HG02678 (cell line): Measurements from ENCODE around the gene SLC66A2.
"Not testable (repeated sequence)": the region's sequence is repeated elsewhere in the genome, so short reads cannot be mapped to it uniquely, and the experiment has no call there.

ENCODE experiments used
- ATAC-seq: cut with Tn5 transposase; IDR thresholded peaks from one replicate; pipeline ENCODE4 v1.9.1; 2021; ENCODE audit warnings: mild to moderate bottlenecking, moderate library complexity; ENCODE audit not compliant: unreplicated experiment

The SLC66A2 gene

DNA sequence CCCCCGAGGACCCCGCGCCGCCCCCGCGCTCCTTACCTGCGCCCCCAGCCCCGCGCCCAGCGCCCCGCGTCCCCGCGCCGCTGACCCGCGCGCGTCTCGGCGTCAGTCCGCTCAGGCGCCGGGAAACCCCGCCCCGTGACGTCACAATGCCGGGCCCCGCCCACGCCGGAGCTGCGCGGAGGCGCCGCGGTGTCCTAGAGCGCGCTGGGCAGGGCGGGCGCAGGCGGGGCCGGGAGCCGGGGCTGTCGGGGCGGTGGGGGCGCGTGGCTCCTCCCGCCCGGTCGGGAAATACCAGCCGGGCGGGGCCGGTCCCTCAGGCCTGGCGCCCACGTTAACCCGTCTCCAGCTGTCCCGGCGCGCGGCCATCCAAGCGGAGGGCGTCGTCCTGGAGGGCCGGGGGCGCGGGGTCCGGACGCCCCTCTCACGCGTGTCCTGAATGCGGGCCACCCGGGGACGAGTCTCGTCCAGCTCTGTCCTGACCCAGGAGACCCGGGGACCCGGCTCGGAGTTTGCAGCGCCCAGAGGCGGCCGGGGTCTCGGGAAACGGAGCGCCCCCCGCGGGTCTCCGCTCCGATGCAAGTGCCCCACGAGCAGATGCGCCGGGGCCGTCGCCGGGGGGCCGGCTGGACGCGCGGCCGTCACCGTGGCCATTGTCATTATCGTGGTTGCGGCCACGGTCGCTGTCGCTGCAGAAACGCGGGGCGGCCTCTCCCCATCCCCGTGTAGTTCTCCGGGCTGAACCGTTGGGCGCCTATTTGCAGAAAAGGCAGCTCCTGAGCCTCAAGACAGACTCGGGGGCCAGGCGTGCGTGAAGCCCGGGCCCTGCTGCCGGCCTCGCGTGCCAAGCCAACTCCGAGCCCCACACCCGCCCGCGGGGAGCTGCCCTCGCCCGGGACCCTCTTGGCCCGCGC, at the start of gene SLC66A2:
TSS of gene SLC66A2 (minus strand) at position 109 of the 911 bp plus-strand sequence. CDS start 727 bp downstream, outside the sequence.
- peak; percentile 81 for ATAC-seq

DNA sequence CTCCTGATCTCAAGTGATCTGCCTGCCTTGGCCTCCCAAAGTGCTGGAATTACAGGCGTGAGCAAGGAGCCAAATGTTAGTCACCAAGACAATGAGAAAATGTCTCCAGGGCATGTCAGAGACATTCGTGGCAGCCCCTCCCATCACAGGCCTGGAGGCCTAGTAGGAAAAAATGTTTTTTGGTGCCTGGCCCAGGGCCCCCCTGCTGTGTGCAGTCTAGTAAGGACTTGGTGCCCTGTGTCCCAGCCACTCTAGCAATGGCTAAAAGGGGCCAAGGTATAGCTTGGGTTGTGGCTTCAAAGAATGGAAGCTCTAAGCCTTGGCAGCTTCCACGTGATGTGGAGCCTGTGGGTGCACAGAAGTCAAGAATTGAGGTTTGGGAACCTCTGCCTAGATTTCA, 49.4 kb upstream of the SLC66A2 start:
- ATAC-seq = no peak

DNA sequence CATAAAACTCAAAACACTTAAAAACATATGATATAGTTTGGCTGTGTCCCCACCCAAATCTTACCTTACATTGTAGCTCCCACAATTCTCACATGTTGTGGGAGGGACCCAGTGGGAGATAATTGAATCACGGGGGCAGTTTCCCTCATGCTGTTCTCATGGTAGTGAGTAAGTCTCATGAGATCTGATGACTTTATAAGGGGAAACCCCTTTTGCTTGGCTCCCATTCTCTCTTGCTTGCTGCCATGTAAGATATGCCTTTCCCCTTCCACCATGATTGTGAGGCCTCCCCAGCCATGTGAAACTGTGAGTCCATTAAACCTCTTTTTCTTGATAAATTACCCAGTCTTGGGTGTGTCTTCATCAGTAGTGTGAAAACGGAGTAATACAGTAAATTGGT, 48.2 kb upstream of the SLC66A2 start:
- ATAC-seq = not testable (repeated sequence)

DNA sequence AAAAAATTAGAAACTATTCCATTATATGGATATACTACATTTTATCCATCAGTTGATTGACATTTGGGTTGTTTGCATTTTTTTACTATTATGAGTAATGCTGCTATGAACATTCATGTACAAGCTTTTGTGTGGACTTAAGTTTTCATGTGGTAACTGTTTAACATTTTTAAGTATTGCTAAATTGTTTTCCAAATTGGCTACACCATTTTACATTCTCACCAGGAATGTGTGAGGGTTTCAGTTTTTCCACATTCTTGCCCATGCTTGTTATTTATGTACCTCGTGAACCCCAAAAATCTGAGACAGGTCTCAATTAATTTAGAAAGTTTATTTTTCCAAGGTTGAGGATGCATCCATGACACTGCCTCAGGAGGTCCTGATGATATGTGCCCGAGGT, 40.0 kb upstream of the SLC66A2 start:
- ATAC-seq = no peak

DNA sequence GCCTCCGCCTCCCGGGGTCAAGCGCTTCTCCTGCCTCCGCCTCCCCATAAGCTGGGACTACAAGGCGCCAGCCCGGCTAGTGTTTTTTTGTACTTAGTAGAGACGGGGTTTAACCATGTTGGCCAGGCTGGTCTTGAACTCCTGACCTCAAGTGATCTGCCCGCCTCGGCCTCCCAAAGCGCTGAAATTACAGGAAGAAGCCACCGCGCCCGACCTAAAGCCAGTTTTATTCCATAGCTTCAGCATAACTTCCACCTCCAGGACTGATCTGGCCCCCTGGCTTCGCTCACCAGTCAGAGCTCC, 37.7 kb upstream of the SLC66A2 start:
- no peak for ATAC-seq

DNA sequence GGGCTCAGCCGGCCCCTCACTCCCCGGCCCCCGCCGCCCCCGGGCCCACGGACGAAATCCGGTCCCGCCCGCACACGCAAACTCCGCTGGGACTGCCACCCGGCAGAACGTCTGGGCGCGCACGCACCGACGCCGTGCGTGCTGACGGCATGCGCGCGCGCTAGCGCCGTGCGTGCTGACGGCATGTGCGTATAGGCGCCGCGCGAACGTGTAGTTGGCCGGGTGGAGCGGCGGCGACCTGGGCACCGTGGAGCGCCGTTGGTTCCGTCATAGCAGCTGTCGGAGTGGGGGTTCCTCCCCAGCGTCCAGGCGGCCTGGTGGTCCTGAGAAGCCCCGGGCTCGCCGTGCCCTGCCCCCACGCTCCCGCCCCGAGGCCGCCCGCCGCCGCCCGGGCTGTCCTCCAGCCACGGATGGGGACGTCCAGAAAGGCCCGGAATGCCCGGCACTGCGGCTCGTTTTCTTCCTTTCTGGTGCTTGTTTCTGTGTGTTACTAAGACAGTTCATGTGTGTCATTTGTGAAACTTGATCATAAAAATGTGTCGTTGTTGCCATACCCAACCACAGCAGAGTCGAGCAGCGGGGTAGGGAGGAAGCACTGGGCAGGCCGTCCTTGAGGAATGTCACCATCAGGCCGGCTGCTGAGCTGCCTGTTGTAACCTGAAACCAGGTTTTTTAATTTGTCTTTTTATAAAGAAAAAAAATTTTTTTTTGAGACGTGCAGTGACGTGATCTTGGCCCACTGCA, 37.2 kb upstream of the SLC66A2 start, which contains the start of gene TXNL4A:
TSS of gene TXNL4A (minus strand) at position 113 of the 744 bp plus-strand sequence. CDS start 171 bp downstream, outside the sequence.
- ATAC-seq = peak; percentile 97

DNA sequence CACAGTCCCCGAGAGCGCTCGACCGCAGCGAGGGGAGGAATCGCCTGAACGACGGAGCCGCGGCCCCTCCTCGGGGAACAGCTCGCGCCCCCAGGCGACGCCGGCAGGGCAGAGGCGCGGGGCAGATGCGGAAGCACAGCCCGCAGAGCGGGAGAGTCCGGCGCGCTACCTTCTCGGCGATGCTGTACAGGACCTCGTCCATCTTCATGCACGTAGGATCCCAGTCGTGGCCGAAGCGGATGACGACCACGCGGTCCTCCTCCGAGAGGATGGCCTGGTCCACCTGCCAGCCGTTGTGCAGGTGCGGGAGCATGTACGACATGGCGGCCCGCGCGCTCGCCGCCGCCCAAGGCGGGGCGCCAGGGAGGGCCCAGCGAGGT, 36.6 kb upstream of the SLC66A2 start:
- ATAC-seq = peak; percentile 54

DNA sequence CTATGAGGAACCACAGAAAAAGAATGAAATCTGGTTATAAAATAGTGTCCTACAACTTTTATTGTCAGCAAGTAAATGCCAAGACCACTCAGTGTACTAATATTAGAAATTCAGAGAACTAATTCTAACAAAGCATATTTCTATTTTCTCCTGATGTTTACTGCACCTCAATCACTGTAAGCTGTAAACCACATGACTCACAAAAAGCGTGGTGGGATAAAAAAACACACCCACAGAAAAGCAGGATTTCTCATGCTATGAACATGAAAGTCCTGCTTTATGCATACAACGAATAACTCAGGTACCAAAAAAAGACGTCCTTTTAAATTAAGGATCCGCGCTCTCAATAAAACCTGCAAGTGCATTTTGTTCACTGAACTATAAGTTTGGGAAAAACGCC, 36.1 kb upstream of the SLC66A2 start:
- no peak for ATAC-seq

DNA sequence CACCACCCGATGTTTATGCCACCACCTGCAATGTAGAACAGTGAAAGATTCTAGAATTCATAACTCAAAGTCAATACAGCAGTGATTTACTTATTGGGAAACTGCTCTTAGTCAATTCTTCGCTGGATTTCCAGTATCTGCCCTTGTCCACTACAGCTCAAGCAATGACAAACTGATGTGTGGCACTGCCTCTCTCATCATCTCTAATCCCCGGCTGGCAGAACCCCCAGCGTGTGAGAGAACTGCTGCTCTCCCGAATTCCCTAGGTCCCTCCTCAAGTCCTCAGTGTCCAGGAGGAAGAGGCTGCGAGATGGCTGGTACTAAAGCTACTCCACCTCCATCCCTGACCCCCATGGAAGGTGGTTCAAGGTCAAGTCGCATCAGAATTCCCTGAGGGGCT, 35.3 kb upstream of the SLC66A2 start:
- no peak for ATAC-seq

DNA sequence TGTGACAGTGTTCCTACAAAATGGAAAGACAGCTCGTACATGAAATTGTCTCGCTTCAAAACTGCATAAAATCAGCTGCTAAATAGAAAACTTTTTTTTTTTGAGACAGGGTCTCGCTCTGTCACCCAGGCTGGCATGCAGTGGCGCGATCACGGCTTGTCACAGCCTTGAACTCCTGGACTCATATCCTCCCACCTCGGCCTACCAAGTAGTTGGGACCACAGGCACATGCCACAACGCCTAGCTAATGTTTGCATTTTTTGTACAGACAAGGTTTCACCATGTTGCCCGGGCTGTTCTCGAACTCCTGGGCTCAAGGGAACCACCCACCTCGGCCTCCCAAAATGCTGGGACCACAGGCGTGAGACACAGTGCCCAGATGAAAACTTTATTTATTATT, 33.7 kb upstream of the SLC66A2 start:
- no peak for ATAC-seq

DNA sequence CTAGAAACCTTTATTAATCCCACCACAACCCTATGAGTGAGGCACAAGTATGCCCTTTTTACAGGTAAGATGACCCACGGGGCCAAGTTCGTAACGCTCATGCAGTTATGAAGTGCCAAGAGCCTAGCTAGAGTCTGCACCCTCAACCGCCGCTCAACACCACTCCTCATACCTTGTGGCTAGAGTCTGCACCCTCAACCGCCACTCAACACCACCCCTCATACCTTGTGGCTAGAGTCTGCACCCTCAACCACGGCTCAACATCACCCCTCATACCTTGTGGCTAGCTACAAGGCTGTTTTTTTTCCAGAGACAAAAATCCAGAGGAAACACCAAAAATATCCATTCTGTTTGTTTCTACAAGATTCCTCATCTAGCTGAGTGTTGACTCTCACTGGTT, 32.3 kb upstream of the SLC66A2 start:
- no peak for ATAC-seq

DNA sequence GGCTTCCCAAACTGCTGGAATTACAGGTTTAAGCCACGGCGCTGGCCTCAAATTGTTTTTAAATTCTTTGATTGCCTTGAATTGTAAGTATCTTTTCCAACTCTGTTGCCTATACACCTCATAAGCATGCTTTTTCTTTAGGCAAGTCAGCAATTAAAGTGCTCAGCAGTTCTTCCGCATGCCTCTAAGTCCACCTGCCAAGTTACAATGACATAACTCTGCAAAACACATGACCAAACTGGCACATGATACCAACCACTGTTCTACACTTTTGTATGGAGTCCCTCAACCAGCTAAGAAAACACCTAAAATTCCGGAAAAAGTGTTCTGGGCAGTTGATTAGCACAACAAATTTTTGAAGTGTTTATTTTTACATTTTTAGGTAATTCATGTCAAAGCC, 31.8 kb upstream of the SLC66A2 start:
- ATAC-seq = no peak

DNA sequence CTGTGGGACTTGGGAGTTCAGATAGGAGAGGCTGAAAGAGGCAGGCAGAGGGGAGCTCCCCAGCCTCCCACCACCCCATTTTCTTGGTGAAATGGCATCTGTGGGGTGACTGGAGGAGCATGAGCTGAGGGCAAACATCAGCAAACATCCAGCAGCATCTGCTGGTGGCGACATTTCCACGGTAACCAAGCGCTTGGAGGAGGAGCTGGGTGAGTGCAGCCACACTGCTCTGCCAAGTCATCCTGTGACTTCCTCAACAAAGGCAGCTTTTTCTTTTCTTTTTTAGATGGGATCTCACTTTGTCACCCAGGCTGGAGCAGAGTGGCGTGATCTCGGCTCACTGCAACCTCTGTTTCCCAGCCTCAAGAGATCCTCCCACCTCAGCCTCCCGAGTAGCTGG, 31.3 kb upstream of the SLC66A2 start:
- no peak for ATAC-seq

DNA sequence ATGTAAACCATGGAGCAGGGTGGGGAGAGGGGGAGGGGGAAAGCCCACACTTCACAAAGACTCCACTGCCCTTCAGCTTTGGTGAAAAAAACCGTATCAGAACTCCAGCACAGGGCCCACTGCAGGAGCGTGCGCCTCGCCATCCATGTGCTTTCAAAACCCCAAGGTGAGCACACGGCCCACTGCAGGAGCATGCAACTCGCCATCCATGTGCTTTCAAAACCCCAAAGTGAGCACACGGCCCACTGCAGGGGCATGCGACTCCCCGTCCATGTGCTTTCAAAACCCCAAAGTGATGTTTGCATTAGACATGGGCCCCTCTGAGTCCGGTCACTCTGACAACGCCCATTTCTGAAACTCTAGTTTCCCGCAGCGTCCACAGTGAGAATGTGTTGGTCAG, 29.1 kb upstream of the SLC66A2 start:
- ATAC-seq = no peak

DNA sequence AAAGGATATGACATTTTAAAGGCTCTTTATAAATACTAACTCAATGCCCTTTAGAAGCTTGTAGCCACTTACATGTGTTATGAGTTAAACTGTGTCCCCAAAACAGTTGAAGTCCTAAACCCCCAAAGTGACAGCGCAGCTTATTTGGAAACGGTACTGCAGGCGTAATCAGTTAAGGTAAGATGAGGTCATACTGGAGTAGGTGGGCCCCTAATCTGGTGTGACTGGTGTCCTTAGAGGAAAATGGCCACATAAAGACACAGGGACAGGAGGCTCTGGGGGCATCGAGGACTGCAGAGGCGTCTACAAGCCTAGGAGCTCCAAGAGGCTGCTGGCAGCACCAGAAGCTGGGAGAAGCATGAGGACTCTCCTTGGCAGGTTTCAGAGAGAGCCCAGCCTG, 28.4 kb upstream of the SLC66A2 start:
- ATAC-seq = no peak

DNA sequence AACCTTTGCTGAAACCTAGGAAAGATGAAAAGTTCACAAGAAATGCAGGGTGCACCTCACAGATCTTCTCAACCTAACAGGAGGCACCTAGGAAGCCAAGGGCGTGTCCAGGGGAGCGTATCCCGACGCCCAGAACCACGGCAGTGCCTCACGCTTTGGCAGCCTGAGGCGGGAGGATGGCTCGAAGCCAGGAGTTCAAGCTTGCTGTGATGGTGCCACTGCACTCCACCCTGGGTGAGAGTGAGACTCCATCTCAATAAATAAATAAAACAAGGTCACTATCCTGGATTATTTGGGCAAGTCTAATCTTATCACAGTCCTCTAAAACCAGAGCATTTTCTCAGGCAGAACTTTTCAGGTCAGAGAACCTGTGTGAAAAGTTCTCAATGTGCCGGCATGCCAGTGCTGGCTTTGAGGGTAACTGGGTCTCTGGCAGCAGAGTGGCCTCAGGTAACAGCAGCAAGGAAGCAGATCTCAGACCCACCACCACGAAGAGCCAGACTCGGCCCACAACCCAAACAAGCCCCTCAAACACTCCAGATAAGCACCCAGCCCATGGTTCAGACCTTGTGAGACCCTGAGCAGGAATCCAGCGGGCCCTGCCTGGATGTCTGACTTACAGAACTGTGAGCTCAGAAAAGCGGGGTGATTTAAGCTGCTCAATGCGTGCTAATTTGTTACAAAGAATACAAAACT, 24.7 kb upstream of the SLC66A2 start:
- no peak for ATAC-seq

DNA sequence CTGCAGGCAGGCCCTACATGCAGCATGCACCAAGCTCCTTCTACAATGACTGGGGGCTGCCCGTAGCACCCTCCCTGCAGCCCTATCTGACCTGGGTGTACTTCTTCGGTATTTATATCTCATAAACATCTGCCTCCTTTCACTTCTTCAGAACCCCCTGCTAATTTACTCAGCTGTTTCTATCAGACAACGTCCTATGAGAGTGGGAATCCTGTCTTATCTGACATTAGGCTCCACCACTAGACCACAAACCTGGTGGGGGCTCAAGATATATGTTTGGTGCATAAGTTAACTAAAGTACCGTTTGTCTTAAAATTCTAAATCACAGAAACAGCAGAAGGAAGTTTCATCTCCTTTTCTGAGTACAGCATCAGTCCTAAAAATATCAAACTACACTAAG, 23.6 kb upstream of the SLC66A2 start:
- no peak for ATAC-seq

DNA sequence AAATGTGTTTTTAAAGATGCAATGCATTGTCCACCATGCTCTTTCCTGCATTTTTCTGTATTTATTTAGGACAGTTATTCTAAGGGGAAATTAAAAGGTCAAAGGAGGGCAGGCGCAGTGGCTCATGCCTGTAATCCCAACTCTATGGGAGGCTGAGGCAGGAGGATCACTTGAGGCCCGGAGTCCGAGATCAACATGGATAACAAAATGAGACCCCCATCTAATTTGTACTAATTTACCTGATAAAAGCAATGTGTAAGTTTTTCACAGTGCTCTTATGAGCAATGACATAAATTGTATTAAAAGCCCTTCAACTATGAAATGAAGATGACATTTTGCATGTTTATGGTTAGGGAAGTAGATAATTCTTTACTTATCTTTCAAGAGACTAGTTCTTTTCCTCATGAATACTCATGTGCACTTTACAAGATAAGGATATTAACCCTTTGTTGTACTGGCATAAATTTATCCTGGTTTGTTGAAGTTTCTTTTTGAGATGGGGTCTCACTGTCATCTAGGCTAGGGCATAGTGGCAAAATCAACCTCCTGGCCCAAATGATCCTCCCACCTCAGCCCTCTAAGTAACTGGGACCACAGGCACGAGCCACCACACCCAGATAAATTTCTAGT, 22.7 kb upstream of the SLC66A2 start:
- ATAC-seq = no peak

DNA sequence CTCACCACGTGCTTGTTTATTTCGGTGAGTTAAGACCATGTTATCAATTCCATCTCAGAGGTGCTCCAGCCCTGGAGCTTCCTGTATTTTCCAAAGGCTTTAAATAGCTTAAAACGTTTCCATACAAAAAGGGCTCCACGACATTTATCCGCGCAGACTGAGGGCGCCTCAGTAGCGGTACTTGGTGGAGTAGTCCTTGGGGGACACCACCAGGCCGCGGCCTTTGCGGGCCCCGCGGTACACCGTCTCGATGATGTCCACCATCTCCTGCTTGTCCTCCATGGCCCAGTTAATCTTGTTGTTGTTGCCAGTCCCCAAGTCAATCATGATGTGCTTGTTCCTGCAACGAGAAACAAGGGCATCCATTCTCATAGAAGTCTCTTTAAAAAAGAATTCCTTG, 22.1 kb upstream of the SLC66A2 start:
- no peak for ATAC-seq

DNA sequence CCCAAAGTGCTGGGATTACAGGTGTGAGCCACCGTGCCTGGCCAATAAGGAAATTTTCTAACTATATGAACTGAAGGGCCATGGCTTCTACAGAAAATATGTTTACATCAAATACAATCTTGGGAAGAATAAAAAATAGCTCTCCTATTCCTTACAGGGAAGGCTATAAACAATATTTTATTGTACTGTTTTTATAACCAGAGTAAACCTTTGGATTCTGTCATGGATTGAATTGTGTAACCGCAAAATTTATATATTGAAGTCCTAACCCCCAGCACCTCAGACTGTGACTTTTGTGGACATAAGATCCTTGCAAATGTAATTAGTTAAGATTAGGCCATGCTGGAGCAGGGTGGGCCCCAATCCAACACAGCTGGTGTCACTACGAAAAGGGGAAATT, 21.3 kb upstream of the SLC66A2 start:
- ATAC-seq = no peak

DNA sequence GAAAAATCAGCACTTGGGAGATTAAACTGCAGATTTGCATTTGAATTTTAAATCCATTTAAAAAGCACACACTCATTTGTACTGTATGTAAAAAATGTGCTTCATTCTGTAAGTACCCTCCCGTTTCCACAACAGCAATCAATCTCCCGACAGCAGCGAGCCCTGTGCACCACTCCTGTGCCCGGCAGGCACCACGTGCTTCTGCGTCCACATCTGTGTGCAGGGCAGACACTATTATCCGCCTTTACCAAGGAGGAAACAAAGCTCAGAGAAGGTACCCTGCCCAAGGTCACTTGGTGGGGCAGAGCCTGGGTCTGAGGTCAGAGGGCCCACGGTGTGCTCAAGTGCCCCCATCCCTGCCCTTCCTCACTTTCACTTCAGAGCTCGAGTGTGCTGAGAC, 20.5 kb upstream of the SLC66A2 start:
- ATAC-seq = no peak
